Panc1 (cell line): Measurements from ENCODE around the gene HPCAL1. TPM values are rescaled to one million over a fixed set of nuclear protein-coding genes. Genes with fewer than 3 reads are reported as not detected.

Experiments
- ATAC-seq: fragments of 200-7000 bp; cut with Tn5 transposase; 2 replicates; pipeline ENCODE4 v1.9.1; 2020; ENCODE audit warnings: mild to moderate bottlenecking, moderate library complexity
- BruUV-seq: library from RNA; stranded (reverse); fragments of 400-500 nt; replicated peaks from 2 replicates; lab custom pipeline; 2021; lab: Mats Ljungman, UMichigan
- CTCF ChIA-PET: fragments of 300-600 bp; sonication (Branson Sonifier 250); formaldehyde crosslinking; loops from one replicate; lab custom pipeline; 2022; ENCODE audit warnings: antibody characterized with exemption; lab: Charles Lee
- POLR2A ChIA-PET: fragments of 300-600 bp; sonication (Branson Sonifier 250); formaldehyde crosslinking; loops from one replicate; lab custom pipeline; 2022; ENCODE audit warnings: antibody characterized with exemption; lab: Charles Lee
- DNase-seq: peaks from one replicate; pipeline ENCODE4 v3.0.0-alpha.2; 2010; ENCODE audit warnings: low read depth, low spot score
- H3K27ac ChIP-seq: 2 replicates; pipeline ENCODE4 v1.5.1; 2011; ENCODE audit warnings: mild to moderate bottlenecking, low read length, inconsistent platforms
- H3K27me3 ChIP-seq: fragments of 200-500 bp; sonication (Bioruptor generic); 2 replicates; pipeline ENCODE4 v1.6.0; 2014; ENCODE audit warnings: low read length, inconsistent platforms; ENCODE audit not compliant: control insufficient read depth, insufficient read depth
- H3K36me3 ChIP-seq: fragments of 200-500 bp; sonication (Bioruptor generic); 2 replicates; pipeline ENCODE4 v1.5.1; 2014; ENCODE audit warnings: inconsistent platforms, mild to moderate bottlenecking, low read length, moderate library complexity; ENCODE audit not compliant: control insufficient read depth, insufficient read depth
- H3K4me1 ChIP-seq: 2 replicates; pipeline ENCODE4 v1.5.1; 2011; ENCODE audit warnings: inconsistent platforms, mild to moderate bottlenecking, low read length, moderate library complexity; ENCODE audit not compliant: control insufficient read depth, insufficient read depth
- H3K4me3 ChIP-seq, 2 experiments: 2 replicates each; pipeline ENCODE4 v1.5.1; 2011 to 2012; ENCODE audit warnings: low read depth in 2 of 2, low read length in 2 of 2, mild to moderate bottlenecking in 2 of 2, inconsistent platforms in 1 of 2, moderate library complexity in 1 of 2
- H3K9me3 ChIP-seq: fragments of 200-500 bp; sonication (Bioruptor generic); 2 replicates; pipeline ENCODE4 v1.5.1; 2014; ENCODE audit warnings: low read depth, mild to moderate bottlenecking, inconsistent platforms, low read length, moderate library complexity; ENCODE audit not compliant: control insufficient read depth, insufficient read depth
- POLR2AphosphoS5 ChIP-seq: IDR thresholded peaks from 2 replicates; pipeline ENCODE4 v1.6.1; 2012; ENCODE audit warnings: mild to moderate bottlenecking, low read depth, low read length, moderate library complexity
- SIN3A ChIP-seq: IDR thresholded peaks from 2 replicates; pipeline ENCODE4 v1.6.1; 2012; ENCODE audit warnings: low read depth, mild to moderate bottlenecking, low read length, moderate library complexity, borderline replicate concordance; ENCODE audit not compliant: insufficient read depth
- TCF7L2 ChIP-seq: IDR thresholded peaks from 2 replicates; pipeline ENCODE4 v1.6.1; 2011; ENCODE audit warnings: mild to moderate bottlenecking, low read depth, low read length, inconsistent platforms
- in situ Hi-C: cut with HindIII; loops from 2 replicates; pipeline ENCODE4 v1.10.0; 2016; ENCODE audit warnings: low sequenced_read_pairs, low pct_unique_long_range_greater_than_20kb
- intact Hi-C: fragments of 100-400 bp; cut with micrococcal nuclease; formaldehyde crosslinking; loops from one replicate; pipeline ENCODE4 v1.10.0; 2022; ENCODE audit not compliant: unreplicated experiment
- total RNA-seq: library from RNA; stranded (reverse); gene quantifications from one replicate; pipeline ENCODE4 v1.2.1, GENCODE V29; 2021; ENCODE audit not compliant: unreplicated experiment
- TF ChIP-seq, protein P1 (sequence below), 2 experiments: IDR thresholded peaks; 2 replicates each; pipeline ENCODE4 v1.6.1; 2011 to 2012; ENCODE audit warnings: low read depth in 2 of 2, control low read depth in 1 of 2, low read length in 1 of 2, mild to moderate bottlenecking in 1 of 2, moderate library complexity in 1 of 2; ENCODE audit not compliant: insufficient read depth in 1 of 2
- TF ChIP-seq, protein P2 (sequence below): fragments of 450-650 bp; IDR thresholded peaks from 2 replicates; pipeline ENCODE4 v1.5.1; 2017; ENCODE audit warnings: mild to moderate bottlenecking

Gene HPCAL1
- total RNA-seq, 1 experiment from 2014 or later, result 234 TPM

- H3K27ac ChIP-seq, result no peak overlapping the region
- ATAC-seq, result no peak
- no peaks in the 10 kb centered on the region for H3K27me3 ChIP-seq
- in situ Hi-C loops, result no loop called here
- intact Hi-C loops, result no loop called here
- BruUV-seq, result no TSS peak
- H3K9me3 ChIP-seq, result no peaks in the 10 kb centered on the region
- no peak overlapping the region for H3K4me3 ChIP-seq
- no peaks in the 10 kb centered on the region for H3K36me3 ChIP-seq
- POLR2A ChIA-PET, result no interaction called here
- H3K4me1 ChIP-seq, result peaks cover 8% of the 10 kb centered on the region
- no peak for DNase-seq
- CTCF ChIA-PET, result no interaction called here
- TF ChIP-seq, protein P1, sequence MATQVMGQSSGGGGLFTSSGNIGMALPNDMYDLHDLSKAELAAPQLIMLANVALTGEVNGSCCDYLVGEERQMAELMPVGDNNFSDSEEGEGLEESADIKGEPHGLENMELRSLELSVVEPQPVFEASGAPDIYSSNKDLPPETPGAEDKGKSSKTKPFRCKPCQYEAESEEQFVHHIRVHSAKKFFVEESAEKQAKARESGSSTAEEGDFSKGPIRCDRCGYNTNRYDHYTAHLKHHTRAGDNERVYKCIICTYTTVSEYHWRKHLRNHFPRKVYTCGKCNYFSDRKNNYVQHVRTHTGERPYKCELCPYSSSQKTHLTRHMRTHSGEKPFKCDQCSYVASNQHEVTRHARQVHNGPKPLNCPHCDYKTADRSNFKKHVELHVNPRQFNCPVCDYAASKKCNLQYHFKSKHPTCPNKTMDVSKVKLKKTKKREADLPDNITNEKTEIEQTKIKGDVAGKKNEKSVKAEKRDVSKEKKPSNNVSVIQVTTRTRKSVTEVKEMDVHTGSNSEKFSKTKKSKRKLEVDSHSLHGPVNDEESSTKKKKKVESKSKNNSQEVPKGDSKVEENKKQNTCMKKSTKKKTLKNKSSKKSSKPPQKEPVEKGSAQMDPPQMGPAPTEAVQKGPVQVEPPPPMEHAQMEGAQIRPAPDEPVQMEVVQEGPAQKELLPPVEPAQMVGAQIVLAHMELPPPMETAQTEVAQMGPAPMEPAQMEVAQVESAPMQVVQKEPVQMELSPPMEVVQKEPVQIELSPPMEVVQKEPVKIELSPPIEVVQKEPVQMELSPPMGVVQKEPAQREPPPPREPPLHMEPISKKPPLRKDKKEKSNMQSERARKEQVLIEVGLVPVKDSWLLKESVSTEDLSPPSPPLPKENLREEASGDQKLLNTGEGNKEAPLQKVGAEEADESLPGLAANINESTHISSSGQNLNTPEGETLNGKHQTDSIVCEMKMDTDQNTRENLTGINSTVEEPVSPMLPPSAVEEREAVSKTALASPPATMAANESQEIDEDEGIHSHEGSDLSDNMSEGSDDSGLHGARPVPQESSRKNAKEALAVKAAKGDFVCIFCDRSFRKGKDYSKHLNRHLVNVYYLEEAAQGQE (IDR thresholded peaks at IDR 0.05; ENCODE audit: insufficient read depth in 1 of 2, low read depth in 2 of 2, low read length in 1 of 2), result no peak
- TF ChIP-seq TCF7L2 (no peak), POLR2AphosphoS5 (no peak), SIN3A (no peak)
- TF ChIP-seq, protein P2, sequence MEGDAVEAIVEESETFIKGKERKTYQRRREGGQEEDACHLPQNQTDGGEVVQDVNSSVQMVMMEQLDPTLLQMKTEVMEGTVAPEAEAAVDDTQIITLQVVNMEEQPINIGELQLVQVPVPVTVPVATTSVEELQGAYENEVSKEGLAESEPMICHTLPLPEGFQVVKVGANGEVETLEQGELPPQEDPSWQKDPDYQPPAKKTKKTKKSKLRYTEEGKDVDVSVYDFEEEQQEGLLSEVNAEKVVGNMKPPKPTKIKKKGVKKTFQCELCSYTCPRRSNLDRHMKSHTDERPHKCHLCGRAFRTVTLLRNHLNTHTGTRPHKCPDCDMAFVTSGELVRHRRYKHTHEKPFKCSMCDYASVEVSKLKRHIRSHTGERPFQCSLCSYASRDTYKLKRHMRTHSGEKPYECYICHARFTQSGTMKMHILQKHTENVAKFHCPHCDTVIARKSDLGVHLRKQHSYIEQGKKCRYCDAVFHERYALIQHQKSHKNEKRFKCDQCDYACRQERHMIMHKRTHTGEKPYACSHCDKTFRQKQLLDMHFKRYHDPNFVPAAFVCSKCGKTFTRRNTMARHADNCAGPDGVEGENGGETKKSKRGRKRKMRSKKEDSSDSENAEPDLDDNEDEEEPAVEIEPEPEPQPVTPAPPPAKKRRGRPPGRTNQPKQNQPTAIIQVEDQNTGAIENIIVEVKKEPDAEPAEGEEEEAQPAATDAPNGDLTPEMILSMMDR, result no peak
Measured at GRCh38 chr2:10257036-10257435, 45.7 kb upstream of the HPCAL1 start.

GRCh38 chr2:10257500-10258147 lies 45.1 kb upstream of the HPCAL1 start:
- DNase-seq (no peak), ATAC-seq (no peak)
- BruUV-seq, result no TSS peak
- ChIA-PET CTCF (no interaction called here), POLR2A (no interaction called here)
- H3K4me3 ChIP-seq, result no peak overlapping the region
- intact Hi-C loops (no loop called here), in situ Hi-C loops (no loop called here)
- H3K27ac ChIP-seq, result no peak overlapping the region
- peaks cover 8% of the 10 kb centered on the region for H3K4me1 ChIP-seq
- no peaks in the 10 kb centered on the region for H3K36me3 ChIP-seq
- TF ChIP-seq, protein P1 (IDR thresholded peaks at IDR 0.05; ENCODE audit: insufficient read depth in 1 of 2, low read depth in 2 of 2, low read length in 1 of 2), result no peak
- TF ChIP-seq POLR2AphosphoS5 (no peak), TCF7L2 (no peak), SIN3A (no peak)
- TF ChIP-seq, protein P2, result no peak
- no peaks in the 10 kb centered on the region for H3K27me3 ChIP-seq
- H3K9me3 ChIP-seq, result no peaks in the 10 kb centered on the region
